ENCODE results near the gene OTOF.

OTOF gene

DNA sequence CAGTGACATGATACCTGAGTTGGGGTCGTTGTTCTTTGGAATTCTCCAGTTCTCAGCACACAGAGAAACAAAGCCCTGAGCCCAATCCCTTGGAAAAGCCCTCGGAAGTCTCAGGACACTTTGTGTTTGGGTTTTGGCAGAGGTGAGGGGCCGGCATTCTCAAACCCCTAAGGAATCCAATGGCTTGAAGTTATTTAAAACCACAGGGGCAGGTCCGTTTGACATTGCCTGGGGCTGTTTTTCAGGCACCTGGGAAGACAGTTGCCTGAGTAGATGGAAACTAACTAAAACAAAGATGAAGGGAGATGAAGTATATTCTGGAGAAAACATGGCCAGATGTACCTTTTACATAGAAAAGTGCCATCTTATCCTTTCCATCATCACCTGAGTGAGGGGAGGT is 22.5 kb upstream of the OTOF start:
- DNase-seq (ENCODE audit: low read depth): no peak

GRCh38 chr2:26495705-26496297 is 17.9 kb upstream of the OTOF start:
- no peak for DNase-seq (ENCODE audit: low read depth)

GRCh38 chr2:26494891-26495290 is 17.0 kb upstream of the OTOF start:
- DNase-seq (ENCODE audit: low read depth): no peak

GRCh38 chr2:26494199-26494598 is 16.3 kb upstream of the OTOF start:
- no peak for DNase-seq (ENCODE audit: low read depth)

DNA sequence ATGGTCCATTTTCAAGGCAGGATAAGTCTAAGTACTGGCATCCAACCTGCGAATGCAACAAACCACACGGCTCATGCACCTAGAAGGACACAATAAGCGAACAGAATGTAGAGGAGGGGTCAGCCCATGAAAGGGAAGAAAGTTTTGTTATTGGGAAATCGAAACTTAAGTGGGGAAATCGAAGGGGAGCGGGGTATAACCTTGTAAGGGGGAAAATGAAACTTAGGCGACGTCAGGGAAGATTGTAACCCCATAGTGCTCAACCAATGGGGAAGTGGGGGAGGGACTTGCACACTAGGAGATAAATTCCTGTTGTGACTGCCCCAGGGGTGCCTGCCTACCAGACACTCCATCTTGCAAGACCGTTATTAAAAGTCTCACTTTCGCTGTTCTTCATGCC is 15.6 kb upstream of the OTOF start:
- DNase-seq (ENCODE audit: low read depth): no peak

DNA sequence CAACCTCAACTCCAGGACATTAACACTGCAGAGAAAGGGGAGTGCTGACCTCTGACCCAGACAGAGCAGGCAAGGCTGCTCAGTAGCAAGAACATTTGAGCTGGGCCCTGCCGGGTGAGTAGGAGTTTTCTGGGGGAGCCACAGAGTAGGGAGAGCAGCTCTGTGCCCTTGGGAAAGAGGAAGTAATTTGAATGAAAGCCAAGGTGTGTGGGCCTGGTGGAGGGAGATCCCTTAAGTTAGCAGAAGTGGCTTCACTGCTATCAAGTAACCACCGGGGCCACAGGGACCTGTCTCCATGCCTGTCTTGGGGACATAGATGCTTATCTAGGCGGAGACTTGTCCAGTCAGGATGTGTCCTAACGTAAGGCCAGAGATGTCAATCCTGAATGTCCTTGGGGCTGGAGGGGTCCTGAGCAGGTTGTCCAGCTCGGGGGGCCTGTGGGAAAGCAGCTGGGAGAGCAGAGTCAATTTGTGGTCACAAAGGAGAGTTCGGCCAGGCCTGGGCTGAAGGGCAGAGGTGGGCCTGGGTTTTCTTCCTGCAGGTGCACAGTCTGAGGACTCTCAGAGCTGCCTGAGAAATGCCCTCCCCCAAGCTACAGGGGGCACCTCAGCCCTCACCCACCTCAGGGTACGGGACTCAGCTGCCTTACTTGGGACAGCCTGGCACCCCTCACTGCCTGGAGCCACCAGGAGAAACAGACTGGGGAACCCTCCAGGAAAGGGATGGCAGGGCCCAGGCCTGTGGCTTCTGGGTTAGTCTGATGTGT is 15.0 kb upstream of the OTOF start:
- no peak for DNase-seq (ENCODE audit: low read depth)

- no peak for DNase-seq (ENCODE audit: low read depth)
These were observed 13.7 kb upstream of the OTOF start for GRCh38 chr2:26491563-26492167.

GRCh38 chr2:26489213-26489850 is 11.4 kb upstream of the OTOF start:
- no peak for DNase-seq (ENCODE audit: low read depth)

- no peak for DNase-seq (ENCODE audit: low read depth)
These were observed 10.7 kb upstream of the OTOF start for GRCh38 chr2:26488463-26489212.

DNA sequence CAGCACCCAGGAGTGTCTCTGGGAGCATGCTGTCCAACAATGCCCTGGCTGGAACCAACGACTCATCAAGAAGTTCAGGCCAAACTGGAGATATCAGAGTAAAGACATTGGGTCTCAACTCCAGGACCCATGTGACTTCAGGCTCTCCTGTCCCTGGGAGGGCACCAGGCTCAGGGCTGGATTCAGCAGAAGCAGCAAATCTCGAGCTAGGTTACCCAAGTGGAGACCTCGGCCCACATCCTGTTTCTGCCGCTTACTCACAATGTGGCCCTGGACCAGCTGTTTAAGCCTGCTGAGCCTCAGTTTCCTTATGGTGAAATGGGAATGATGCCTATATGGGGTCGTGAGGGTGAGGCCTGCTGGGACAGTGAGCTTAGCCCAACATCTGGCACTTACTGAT is 9.3 kb upstream of the OTOF start:
- DNase-seq (ENCODE audit: low read depth): no peak

- no peak for DNase-seq (ENCODE audit: low read depth)
These were observed 8.9 kb upstream of the OTOF start for GRCh38 chr2:26486789-26487188.

GRCh38 chr2:26485725-26486418 is 7.9 kb upstream of the OTOF start:
- no peak for DNase-seq (ENCODE audit: low read depth)

DNA sequence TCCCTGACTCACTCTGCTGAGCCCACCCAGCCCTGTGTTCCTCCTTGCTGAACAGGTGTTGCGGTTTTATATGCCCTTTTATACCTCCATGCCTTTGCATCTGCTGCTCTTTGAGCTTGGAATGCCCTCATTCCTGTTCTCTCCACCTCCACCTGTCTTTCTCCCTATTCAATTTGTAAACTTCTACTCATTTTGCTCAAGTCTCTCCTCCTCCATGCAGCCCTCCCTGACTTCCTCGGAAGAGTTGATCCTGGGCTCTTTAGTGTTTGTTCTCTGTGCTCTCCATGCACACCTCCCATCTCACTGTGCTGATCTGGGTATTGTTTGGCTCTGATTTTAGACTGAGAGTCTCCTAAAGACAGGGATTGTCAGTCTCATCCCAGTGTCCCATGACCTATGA is 7.2 kb upstream of the OTOF start:
- no peak for DNase-seq (ENCODE audit: low read depth)

DNA sequence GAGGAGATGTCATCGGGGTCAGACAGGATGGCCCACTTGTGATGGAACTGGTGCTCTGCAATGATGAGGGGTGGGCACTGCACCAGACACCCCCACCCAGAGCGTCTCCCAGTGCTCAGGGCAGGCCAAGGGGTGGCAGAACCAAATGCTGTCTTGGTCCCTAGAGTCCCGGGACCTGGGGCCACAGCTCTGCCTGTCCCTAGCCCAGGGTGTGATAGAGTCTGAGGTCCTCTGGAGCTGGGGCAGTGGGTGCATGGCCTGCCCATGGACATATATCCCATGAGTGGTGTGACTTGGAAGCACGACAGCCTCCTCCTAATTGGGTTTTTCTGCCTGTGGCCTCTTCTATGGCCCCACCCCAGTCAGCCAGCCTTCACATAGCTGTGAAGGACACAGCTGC is 6.7 kb upstream of the OTOF start:
- DNase-seq (ENCODE audit: low read depth): no peak

GRCh38 chr2:26483957-26484565 is 6.1 kb upstream of the OTOF start:
- no peak for DNase-seq (ENCODE audit: low read depth)

DNA sequence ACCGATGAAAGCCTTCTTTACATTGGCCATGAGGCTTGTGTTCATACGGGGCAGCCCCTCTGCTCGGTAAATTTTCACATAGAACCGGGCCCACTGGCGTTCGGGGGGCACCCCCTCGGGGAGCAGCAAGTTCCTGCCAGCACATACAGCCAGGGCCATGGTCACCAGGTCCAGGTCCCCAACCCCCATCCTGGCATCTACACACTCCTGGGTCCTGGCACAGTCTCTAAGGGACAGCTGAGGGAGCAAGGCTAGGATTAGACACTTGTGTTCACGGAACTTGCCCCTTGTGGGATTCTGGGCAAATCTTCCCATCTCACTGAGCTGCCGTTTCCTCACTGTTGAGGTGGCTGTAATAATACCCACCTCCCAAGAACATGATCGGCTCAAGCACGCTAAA is 5.6 kb upstream of the OTOF start:
- DNase-seq (ENCODE audit: low read depth): no peak

GRCh38 chr2:26483027-26483326 is 5.1 kb upstream of the OTOF start:
- no peak for DNase-seq (ENCODE audit: low read depth)

GRCh38 chr2:26482211-26483026 is 4.5 kb upstream of the OTOF start:
- DNase-seq (ENCODE audit: low read depth): no peak

DNA sequence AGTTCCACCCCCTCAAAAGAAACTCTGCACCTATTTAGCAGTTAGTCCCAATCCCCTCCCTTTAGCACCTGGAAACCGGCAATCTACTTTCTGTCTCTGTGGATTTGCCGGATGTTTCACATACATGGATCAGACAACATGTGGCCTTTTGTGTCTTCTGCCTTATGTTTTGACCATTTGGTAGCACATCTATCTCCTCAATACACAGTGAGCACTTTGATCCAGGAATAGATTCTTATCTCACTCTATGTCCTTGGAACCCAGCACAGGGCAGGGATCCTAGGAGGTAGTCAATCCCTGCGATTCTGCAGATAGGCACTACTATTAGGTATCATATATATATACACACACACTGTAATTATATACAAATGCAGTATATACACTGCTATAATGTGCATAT is 3.8 kb upstream of the OTOF start:
- no peak for DNase-seq (ENCODE audit: low read depth)

GRCh38 chr2:26480566-26481423 is 2.9 kb upstream of the OTOF start:
- DNase-seq (ENCODE audit: low read depth): no peak
